NCI-H460 (cell line): ENCODE data around the gene PRSS38. TPM values are rescaled to one million over a fixed set of nuclear protein-coding genes. Genes with fewer than 3 reads are reported as not detected.

ENCODE experiments used
- DNase-seq: peaks from one replicate; pipeline ENCODE4 v3.0.0-alpha.2; 2016; ENCODE audit warnings: low read depth; ENCODE audit errors: extremely low read depth
- total RNA-seq: library from RNA; depleted of rRNA; stranded (reverse); fragments of >200 nt; shearing (Covaris generic); gene quantifications from 2 replicates; pipeline ENCODE4 v1.2.3, GENCODE V29; 2014; rRNA removed

The PRSS38 gene
- total RNA-seq, 1 experiment from 2014 or later, result not detected

DNA sequence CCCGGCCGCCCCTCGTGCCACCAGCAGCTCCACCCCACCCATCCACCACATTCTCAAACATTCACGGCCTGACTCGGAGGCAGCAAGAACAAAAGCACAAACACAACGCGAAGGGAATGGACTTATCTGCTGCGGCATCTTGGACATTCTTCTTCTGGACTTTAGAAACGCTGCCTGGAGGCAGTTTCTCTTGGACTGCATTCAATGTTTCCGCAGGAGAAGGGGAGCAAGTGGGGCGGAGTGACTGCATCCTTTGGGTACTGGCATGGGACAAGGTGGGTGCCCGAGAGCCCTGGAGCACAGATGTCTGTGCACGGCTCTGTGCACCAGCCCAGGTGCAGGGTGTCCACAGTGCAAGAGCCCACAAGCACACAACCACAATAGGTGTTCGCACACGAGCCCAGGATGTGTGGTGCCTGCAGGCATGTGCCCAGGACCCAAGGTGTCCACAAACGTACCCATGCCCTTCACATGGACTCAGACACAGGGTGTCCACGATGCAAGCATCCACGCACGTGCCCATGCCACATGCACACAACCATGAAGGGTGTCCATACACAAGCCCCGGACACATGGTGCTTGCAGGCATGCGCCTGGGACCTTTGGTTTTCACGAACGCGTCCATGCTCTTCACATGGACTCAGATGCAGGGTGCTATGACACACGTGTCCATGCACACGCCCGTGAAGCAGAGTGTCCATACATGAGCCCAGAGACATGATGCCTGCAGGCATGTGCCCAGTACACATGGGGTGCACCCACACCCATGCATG is 78.7 kb downstream of the PRSS38 start:
- no peak for DNase-seq

DNA sequence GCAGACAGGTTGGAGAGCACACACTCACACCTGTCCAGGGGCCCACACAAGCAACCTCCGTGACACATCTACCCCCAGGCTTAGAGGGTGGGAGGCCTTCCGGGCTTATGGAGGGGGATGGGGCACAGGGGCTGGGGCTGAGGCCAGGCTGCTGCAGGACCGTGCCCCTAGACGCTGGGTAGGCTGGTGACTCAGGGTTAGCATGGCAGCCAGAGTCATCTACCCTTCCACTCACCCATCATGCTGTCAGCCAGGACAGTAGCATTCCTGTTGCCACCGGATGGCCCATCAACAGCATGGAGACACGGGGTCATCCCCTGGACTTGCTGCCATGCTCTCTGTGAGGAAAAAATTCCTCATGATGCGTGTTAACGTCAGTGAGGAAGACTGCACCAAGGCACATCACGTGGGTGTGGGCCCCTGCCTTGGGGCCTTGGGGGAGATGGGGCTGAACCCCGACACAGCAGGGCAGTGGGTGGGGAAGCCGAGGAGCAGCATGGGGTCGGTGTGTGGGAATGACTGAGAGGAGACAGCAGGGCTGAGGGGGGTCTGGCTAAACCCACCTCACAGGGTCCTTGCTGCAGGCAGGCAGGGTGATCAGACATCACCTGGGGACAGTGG is 79.5 kb downstream of the PRSS38 start:
- DNase-seq, result no peak

Other genes with a start within 250 kb of the PRSS38 start
- 15.9 and 22.0 TPM in 2 replicates for gene JMJD4, start 80.4 kb upstream of the PRSS38 start, total RNA-seq
- gene SNAP47, start 80.2 kb upstream of the PRSS38 start, total RNA-seq, result 44.1 and 47.2 TPM in 2 replicates
- 0.06 and 0.10 TPM in 2 replicates for gene WNT9A, start 132.3 kb downstream of the PRSS38 start, total RNA-seq
- gene WNT3A, start 191.3 kb downstream of the PRSS38 start, total RNA-seq, result not detected in 2 replicates